GM21717 (cell line): ENCODE data around the gene PXN.
"Not testable (repeated sequence)": the region's sequence is repeated elsewhere in the genome, so short reads cannot be mapped to it uniquely, and the experiment has no call there.

Source experiments
- ATAC-seq: cut with Tn5 transposase; IDR thresholded peaks from one replicate; pipeline ENCODE4 v1.9.1; 2021; ENCODE audit warnings: mild to moderate bottlenecking, moderate library complexity; ENCODE audit not compliant: unreplicated experiment

PXN gene

DNA sequence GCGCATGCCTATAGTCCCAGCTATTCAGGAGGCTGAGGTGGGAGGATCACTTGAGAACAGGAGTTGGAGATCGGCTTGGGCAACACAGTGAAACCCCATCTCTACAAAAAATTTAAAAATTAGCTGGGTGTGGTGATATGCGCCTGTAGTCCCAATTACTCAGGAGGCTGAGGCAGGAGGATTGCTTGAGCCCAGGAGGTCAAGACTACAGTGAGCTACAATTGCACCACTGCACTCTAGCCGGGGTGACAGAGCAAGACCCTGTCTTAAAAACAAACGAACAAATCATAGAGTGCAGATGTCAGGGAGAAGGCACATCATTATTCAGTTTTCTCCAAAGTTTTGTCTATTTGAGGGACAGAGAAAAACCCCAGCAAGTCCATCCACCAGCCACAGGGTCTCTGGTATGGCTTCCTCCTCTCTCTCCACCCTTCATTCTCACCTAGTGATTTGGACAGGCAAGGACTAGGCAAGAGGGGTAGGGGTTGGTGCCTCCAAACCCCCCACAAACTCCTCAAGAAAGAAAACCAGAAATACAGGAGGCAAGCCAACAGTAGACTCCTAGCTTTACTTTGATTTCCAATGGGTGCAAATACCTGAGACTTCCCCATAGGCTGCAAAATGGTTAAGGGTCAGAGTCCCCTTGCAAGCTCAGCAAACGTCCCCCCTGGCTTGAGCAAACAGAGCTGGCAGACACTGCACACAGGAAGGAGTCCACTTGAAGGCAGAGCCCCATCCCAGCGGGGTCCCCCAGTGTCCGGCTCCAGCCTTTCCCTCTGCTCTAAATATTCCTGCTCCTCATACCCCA is 38.1 kb downstream of the PXN start:
- ATAC-seq = no peak

DNA sequence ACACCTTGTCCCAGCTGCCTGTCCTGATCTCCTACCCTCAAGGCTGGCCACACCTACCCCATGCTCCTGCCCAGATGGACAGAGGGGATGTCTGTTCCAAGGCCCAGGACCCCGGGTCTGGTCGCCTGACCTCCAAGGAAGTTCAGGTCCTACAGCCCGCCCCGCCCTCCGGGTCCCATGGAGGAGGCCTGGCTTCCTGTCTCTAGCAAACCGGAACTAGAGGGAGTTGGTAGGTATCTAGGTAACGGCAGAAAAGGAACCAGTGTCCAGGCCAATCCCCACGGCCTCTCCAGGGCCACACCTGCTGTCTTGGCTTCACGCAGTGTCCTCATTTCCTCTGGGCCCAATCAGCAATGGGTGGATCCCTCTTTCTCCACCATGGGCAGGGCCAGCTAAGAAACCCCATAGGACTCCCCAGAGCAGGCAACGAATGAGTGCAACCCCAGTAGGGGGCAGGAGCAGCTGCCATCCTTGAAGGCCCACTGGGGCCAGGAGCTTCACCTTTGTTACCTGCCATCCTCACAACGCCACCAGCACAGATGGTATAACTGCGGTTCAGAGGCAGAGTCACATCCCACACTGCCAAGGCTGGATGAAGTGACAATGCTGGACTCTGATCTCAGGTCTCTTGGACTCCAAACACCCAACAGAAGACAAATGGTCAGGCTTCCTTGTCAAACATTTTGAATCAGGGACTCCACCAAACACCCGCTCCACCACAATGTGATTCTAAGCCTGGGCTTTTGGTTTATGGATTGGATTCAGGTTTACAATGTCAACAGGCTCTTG is 39.5 kb downstream of the PXN start:
- ATAC-seq = no peak

DNA sequence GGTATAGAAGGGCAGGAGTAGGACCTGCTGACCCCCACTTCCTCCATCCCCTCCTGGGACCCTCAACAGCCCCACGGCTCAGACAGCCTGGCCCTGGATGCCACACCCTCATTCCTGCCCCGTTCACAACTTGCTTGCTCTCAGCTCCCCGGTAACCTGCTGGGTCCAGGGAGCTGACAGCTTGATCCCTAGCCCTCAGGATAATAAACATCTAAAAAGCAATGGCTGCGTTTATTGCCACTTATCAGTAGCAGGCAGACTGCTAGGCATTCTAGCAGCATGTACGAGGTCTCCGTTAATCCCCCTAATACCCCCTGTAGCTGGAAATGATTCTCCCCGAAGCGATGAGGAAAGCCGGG is 40.4 kb downstream of the PXN start:
- no peak for ATAC-seq

DNA sequence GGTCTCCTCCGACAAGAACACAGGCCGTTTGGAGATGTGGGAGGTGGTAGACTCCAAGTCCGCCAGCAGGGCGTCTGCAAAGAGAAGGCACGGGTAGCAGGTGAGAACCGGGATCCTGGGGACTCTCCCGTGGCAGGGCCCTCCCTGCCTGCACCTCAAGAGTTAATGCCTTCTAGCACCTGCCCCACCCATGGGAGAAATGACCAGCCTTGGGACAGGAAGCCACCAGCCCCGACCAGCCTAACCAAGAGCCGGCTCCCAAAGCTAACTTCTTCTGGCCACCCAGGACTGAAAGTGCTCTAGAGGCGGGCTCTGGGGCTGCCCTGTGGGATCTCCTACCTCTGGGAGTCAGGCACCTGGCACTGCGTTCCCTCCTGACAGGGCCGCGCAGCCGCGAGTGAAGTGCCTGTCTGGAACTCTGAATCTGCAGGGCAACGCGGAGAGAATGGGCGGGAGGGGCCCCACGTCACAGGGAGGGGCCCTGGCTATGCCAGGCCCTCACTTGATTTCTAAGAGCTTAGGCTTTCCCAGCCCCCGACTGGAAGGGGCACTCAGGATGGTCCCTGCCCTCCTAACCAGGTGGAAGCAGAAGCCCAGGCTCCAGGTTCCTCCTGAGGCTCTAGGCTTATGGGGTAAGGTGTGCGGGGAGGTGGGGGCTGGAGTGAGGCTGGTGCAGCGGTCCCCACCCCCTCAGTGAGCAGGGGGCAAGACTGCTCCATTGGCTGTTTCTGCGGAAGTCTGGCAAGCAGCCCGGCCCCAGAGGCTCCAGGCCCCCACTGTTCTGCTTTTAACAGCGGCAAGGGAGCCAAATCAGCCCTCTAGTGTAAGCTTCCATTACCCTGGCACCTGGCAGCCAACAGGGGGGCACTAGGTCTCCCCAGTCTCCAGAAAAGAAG is 41.0 kb downstream of the PXN start:
- ATAC-seq = no peak

DNA sequence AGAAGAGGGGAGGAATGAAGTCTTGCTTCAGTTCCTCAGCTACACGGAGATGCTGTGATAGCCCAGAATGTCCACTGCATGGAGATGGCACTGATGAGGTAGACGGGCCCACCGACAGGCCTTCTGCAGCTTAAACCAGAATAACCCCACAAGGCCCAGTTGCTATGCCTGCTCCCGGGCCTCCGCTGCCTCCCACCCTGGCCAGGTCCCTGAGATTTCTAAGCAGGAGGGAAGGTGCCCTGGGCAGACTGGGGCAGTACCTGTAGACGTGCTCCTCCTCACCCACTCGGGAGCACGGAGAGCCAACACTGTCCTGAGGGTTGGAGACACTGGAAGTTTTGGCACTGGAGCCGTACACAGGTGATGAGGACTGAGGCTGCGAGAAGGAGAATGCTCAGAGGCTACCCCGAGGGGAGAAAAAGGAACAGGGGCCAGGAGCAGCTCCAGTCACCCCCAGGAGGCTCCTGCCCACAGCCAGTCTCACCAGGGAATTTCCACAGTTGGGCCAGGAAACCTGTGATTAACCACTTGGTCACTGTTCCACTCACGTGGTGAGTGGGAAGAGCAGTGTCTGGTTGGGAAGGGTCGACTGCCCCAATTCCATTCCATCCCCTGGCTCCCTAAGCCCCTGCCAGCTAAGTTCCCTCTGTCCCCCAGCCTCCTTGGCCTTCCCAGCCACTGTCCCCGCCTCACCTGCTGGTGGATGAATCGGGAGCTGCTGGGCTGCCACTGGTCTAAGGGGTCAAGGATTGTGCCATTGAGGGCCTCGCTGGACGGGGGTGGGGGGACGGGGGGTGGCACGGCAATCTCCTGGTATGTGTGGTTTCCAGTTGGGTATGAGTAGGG is 41.8 kb downstream of the PXN start:
- no peak for ATAC-seq

DNA sequence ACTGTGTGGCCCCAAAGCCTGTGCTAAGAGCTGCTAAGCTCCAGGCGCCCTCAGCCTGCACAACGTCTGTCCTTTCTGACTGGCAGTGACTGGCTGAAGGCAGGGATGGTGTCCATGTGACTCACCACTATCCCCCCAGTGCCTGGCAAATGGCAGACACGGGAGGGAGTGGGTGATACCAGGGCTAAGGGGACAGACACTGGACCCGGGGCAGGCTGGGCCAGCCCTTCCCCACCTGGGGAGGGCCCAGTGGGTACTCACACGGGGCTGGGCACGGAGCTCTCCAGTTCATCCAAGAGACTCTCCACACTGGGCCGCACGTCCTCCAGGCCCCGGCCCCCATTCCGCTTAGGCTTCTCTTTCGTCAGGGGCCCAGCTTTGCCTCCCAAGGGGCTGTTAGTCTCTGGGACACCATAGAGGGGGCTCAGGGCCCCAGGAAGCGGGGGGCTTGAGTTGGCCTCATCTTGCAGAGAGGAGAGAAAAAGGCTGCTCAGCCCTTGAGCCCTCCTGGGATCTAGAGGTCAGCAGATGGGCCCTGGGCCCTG is 43.2 kb downstream of the PXN start:
- ATAC-seq = no peak

DNA sequence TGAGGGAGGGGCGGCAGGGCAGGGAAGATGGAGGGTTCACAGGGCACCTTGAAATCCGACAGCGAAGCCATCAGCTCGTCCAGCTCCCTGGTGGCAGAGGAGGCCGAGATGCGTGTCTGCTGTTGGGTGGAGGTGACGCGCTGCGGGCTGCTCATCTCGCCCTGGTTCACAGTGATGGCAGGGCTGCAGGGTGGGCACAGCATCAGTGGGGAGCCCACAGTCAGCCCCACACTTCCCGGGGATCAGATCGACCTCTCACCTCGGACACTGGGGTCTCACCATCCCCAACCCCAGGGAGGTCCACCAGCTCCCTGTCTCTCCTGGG is 44.0 kb downstream of the PXN start:
- no peak for ATAC-seq

DNA sequence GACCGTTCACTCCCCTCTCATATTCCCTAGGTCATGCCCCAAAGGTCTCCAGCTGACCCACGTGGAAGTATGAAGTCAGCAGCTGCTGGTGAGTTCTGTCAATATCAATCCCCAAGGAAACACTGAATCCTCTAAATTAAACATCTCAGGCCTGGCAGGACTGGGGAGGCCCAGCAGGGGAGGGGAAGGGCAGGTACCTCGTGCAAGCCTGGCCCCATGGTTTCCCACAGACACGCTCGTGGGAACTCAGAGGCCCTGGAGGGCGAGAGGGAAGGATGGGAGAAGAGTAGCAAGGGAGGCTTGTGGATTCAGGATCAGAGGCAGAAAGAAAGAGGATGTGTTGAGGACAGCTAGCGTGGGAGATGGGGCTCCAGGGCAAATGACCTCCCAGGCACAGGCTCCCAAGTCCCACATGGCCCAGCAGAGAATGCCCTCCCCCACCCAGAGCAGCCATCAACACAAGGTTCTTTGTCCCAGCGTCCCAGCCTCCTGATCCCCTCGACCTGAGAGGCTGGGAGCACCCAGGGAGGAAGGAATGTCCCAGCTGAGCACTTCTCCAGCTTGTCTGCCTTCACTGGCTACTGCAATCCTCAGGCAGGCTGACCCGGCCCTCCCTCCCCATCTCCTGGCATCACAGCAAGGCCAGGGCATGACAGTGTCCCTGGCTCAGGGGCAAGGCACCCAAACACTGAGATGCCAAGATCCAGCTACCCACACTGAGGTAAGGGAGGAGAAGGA is 44.5 kb downstream of the PXN start:
- ATAC-seq = no peak

DNA sequence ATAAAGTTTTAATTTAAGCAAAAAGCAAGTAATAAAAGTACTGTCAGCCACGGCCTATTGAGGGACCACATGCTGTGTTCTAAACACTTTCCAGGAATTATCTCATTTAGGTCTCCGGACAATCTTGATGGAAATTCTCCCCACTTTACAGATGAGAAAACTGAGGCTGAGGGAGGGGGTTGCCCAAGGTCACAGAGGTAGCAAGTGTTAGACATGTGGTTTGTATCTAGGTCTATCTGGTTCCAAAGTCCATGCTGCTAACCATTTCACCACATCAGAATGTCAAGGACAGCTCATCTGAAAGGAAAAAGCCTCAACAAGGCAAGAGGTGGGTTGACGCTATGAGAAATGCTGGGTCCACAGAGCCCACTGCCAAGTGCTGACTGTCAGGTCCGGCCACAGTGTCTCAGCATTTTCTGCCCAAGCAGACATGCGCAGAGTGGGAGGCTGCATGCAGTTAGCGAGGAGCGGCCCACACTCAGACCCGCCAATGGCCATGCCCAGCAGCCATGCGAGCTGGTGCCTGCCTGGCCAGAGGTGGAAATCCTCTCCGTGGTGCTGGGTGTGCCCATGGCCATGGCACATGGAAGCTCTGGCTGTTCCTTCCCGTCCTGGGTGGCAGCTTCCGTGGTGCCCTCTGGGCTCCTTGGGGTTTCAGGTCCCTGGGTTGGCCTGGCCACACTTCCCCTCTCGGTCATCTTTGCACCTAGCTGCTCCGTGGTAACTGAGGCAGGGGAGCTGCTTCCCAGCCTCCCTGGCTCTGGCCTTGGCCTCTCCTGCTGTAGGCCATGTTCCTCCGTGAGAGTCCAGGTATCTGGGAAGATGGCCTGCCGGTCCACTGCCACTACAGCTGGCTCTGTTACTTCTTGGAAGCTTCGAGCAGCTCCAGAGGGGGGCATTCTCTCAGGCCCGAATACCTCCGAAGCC is 46.6 kb downstream of the PXN start:
- no peak for ATAC-seq

DNA sequence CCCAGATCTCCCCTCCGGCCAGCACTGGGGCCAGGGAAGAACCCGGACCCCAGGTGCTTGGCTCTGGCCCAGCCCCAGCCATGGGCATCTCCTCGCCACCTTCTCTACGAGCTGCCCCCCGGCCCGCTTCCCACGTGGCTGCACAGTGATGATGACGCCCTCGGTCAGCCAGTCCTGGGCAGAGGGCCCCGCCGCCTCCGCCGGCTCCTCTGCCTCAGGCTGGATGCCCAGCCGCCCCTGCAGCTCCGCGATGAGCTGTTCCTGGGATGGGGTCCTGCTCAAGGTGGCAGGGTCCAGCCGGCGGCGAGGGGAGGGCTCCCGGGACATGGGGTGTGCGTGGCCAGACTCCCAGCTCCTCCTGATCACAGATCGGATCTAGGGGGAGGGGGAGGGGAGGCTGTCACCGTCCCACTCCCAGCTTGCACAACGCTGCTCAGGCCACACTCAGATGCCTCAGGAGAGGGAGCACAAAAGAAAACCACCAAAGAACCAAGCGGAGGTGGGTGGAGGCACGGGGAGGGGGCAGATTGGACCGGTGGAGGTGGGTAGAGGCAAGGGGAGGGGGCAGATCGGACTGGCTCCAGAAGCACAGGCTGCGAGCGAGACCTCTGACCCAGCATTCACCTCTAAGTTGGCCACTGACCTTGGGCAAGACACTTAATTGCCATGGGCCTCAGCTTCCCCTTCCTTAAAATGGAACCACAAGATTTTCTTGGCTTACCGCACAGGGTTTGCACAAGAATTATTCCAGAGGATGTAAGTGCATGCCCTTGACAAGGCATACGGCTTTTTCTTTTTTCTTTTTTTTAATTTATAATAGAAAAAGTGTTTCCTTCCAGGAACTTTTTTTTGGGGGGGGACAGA is 48.6 kb downstream of the PXN start:
- no peak for ATAC-seq

DNA sequence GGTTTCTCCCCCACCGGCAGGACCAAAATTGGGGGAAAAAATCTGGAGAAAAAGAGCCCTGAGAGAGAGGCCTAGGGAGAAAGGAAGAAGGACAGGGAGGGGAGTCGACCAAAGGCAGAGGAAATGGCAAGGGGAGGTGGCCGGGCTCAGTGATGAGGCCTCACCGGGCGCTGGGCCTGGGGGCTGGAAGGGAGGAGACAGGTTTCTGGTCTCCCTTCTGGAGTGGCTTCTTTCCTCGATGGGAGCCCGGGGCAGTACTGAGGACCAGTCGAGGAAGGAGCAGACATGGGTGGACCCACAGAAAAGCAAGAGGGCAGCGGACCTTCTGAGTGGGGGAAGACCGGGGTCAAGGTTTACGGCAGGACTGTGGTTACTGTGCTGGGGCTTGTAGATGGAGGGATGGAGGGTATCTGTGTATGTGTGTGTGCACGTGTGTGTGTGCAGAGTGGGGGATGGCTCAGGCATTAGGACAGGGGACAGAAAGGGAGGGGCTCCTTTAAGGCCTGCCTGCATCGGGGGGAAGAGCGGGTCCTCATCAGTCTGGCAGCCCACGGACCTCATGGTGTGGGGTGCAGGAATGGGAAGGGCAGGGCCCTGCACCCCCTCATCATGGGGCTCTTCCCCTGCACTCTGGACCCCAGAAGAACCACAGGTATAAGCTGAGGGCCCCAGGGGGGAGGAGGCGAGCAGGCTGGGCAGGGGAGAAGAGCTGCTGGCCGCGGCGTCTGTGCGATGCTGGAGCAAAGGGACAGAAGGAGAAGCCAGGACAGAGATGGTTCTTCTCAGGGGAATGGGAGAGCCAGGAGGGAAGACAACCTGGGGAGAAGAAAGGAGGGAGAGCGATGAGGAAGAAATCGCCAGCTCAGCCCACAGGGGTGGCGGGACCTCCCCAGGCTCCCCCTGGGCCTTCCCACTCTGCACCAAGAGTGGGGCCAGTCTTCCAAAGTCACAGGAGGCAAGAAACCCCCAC is 49.5 kb downstream of the PXN start:
- no peak for ATAC-seq

DNA sequence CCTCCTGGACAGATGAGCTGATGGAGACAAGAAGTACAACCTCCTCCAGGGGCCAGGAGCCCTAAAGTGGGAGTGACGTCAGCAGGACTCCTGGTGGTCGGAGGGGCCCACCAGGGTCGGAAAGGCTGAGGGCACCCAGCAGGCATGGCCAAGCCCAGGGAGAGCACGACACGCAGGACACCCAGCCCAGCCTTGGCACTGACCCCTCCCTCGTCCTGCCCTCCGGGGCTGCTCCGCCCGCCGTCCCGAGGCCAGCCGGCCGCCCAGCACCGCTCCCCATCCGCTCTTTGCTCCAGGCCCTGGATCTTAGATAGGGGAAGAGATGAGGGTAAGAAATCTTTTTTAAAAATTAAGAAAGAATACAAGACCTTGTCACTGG is 50.2 kb downstream of the PXN start:
- no peak for ATAC-seq

DNA sequence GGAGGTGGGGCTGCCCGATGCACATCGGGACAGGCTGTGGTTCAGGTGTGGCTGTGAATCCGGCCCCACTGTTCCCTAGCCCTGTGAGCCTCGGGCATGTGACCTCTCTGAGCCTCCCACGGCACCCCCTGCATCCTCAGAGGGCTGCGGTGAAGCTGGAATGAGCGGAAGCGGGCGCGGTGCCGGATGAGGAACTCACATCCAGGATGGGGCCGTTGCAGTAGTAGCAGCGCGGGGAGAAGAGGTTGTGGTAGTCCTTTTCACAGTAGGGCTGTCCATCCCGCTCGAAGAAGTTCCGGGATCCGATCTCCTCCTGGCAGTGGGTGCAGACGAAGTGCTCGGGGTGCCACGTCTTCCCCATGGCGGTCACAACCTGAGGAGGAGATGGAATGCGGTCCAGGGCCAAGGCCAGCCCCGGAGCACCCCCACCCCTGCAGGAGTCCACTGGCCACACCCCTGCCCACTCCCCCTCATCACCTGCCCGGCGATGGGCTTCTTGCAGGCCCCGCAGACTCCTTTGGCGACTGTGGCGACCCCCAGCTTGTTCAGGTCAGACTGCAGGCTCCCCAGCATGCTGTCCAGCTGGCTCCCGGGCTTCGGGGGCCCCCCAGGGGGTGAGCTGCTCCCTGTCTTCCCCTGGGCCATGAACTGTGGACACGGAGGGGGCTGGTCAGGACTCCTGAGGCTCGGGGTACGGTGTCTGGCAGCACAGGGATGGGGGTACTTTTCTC is 50.7 kb downstream of the PXN start:
- ATAC-seq = no peak

DNA sequence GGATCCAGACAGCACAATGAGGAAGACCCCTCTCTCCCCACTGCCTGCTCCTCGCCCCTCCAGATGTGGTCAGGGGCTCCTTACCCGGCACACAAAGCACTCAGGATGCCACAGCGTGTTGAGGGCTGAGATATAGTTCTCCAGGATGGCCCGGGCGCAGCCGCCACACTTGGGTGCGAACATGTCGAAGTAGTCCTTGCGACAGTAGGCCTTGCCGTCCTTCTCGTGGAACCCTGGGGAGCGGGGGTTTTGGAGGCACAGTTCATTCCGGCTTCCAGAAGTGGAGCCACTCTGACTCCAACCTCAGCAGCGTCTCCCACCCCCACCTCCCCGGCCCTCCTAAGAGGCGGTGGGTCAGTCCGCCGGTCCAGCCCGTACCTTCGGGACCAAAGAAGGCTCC is 51.8 kb downstream of the PXN start:
- no peak for ATAC-seq

DNA sequence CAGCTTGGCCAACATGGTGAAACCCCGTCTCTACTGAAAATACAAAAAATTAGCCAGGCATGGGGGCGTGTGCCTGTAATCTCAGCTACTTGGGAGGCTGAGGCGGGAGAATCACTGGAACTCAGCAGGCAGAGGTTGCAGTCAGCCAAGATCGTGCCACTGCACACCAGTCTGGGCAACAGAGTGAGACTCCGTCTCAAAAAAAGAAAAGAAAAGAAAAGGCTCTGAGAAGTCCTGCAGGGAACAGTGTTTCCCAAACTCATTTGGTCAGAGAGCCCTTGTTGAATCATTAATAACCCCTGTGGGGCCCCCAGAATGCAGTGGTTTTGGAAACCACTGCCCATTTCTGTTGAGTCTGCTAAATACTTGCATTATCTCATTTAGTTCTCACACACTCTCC is 52.3 kb downstream of the PXN start:
- not testable (repeated sequence) for ATAC-seq

DNA sequence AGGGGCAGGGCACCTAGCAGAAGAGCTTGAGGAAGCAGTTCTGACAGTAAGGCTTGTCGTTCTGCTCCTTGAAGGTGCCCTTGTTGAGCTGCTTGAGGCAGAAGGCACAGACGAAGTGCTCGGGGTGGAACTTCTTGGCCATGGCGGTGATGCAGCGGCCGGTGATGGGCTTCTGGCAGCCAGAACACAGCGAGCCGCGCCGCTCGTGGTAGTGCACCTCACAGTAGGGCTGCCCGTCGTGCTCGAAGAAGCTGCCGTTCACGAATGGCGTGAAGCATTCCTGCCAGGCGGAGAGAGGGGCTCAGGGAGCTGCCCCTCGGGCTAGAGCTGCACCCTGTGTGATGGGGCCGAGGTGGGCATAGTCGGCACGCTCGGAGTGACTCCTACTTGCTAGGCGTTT is 53.2 kb downstream of the PXN start:
- ATAC-seq = no peak
